Retinal pigment epithelial cell (primary cell): ENCODE data around the gene CD300C.

Experiments
- DNase-seq: peaks from one replicate; pipeline ENCODE4 v3.0.0-alpha.2; 2010; ENCODE audit warnings: low read depth
- H3K4me3 ChIP-seq: 2 replicates; pipeline ENCODE4 v1.5.1; 2011; ENCODE audit warnings: mild to moderate bottlenecking, low read length, control low read depth, moderate library complexity
- CTCF ChIP-seq: conservative IDR thresholded peaks from 2 replicates; pipeline ENCODE4 v1.5.1; 2011; ENCODE audit warnings: low read depth, low read length, control low read depth, inconsistent platforms

CD300C gene

GRCh38 chr17:74525781-74526288 lies 20.1 kb downstream of the CD300C start:
- no peak for DNase-seq
- no peak overlapping the region for H3K4me3 ChIP-seq
- TF ChIP-seq CTCF: no peak

- no peak for DNase-seq
- no peak for TF ChIP-seq CTCF
- H3K4me3 ChIP-seq: no peak overlapping the region
Observed at GRCh38 chr17:74525465-74525725, 20.5 kb downstream of the CD300C start.

- DNase-seq: no peak
- no peak for TF ChIP-seq CTCF
- no peak overlapping the region for H3K4me3 ChIP-seq
Observed at GRCh38 chr17:74524653-74525464, 21.1 kb downstream of the CD300C start.

- no peak for DNase-seq
- H3K4me3 ChIP-seq: no peak overlapping the region
- no peak for TF ChIP-seq CTCF
Observed at GRCh38 chr17:74523308-74523707, 22.6 kb downstream of the CD300C start.

GRCh38 chr17:74522381-74523105 lies 23.4 kb downstream of the CD300C start:
- TF ChIP-seq CTCF: no peak
- H3K4me3 ChIP-seq: no peak overlapping the region
- DNase-seq: no peak

GRCh38 chr17:74521701-74522201 lies 24.2 kb downstream of the CD300C start:
- TF ChIP-seq CTCF: no peak
- no peak for DNase-seq
- H3K4me3 ChIP-seq: no peak overlapping the region
